Hepatocyte (in vitro differentiated cells): ENCODE results near the gene NOS1AP. TPM values are rescaled to one million over a fixed set of nuclear protein-coding genes. Genes with fewer than 3 reads are reported as not detected.

ENCODE experiments used
- DNase-seq: peaks from one replicate; pipeline ENCODE4 v3.0.0-alpha.2; 2016; ENCODE audit warnings: low spot score
- H2AFZ ChIP-seq: fragments of 200-600 bp; sonication (generic); 2 replicates; pipeline ENCODE4 v1.6.0; 2016; ENCODE audit warnings: antibody characterized with exemption, mild to moderate bottlenecking
- H3K27ac ChIP-seq: fragments of 200-600 bp; sonication (generic); 2 replicates; pipeline ENCODE4 v1.5.1; 2016; ENCODE audit warnings: mild to moderate bottlenecking
- H3K27me3 ChIP-seq: fragments of 200-600 bp; sonication (generic); 2 replicates; pipeline ENCODE4 v1.6.1; 2016
- H3K36me3 ChIP-seq: fragments of 200-600 bp; sonication (generic); replicated peaks from 2 replicates; pipeline ENCODE4 v1.5.1; 2016; ENCODE audit warnings: low read depth; ENCODE audit not compliant: insufficient read depth
- H3K4me1 ChIP-seq: fragments of 200-600 bp; sonication (generic); 2 replicates; pipeline ENCODE4 v1.5.1; 2016; ENCODE audit warnings: mild to moderate bottlenecking, moderate library complexity; ENCODE audit not compliant: insufficient read depth
- H3K4me2 ChIP-seq: fragments of 200-600 bp; sonication (generic); 2 replicates; pipeline ENCODE4 v1.6.0; 2016
- H3K4me3 ChIP-seq: fragments of 200-600 bp; sonication (generic); 2 replicates; pipeline ENCODE4 v1.5.1; 2016; ENCODE audit warnings: mild to moderate bottlenecking
- H3K79me2 ChIP-seq: fragments of 200-600 bp; sonication (generic); 2 replicates; pipeline ENCODE4 v1.6.0; 2017; ENCODE audit warnings: mild to moderate bottlenecking
- H3K9me2 ChIP-seq: fragments of 200-600 bp; sonication (generic); replicated peaks from 2 replicates; pipeline ENCODE4 v1.6.0; 2017; ENCODE audit warnings: mild to moderate bottlenecking; ENCODE audit not compliant: insufficient read depth
- H3K9me3 ChIP-seq: fragments of 200-600 bp; sonication (generic); 2 replicates; pipeline ENCODE4 v1.5.1; 2016; ENCODE audit warnings: low read depth, mild to moderate bottlenecking
- H4K20me1 ChIP-seq: fragments of 200-600 bp; sonication (generic); 2 replicates; pipeline ENCODE4 v1.6.0; 2016; ENCODE audit warnings: mild to moderate bottlenecking; ENCODE audit not compliant: insufficient read depth, poor library complexity, severe bottlenecking
- EZH2 ChIP-seq: fragments of 200-600 bp; sonication (generic); IDR thresholded peaks from 2 replicates; pipeline ENCODE4 v1.6.1; 2016; ENCODE audit warnings: antibody characterized with exemption, mild to moderate bottlenecking, borderline replicate concordance
- EZH2phosphoT487 ChIP-seq: fragments of 200-600 bp; sonication (generic); IDR thresholded peaks from one replicate; pipeline ENCODE4 v1.6.1; 2018; ENCODE audit warnings: antibody characterized with exemption, mild to moderate bottlenecking, low read depth, moderate library complexity; ENCODE audit not compliant: unreplicated experiment, severe bottlenecking
- WGBS: methylation state at CpG from one replicate; pipeline ENCODE4 v1.1.6; 2016; ENCODE audit warnings: low lambda C conversion rate; ENCODE audit errors: missing lambda C conversion rate; 5-methylcytosine and 5-hydroxymethylcytosine counted together
- polyA plus RNA-seq: library from polyadenylated mRNA; unstranded; fragments of >200 nt; fragmentation: Nextera tagmentation; extraction: Ambion mirVana; gene quantifications from 2 replicates; pipeline ENCODE4 v1.2.1, GENCODE V29; 2016
- total RNA-seq: library from RNA; depleted of rRNA; stranded (reverse); fragments of >200 nt; gene quantifications from 2 replicates; pipeline ENCODE4 v1.2.3, GENCODE V29; 2014
- TF ChIP-seq, protein P1 (sequence below): fragments of 200-600 bp; sonication (generic); IDR thresholded peaks from 2 replicates; pipeline ENCODE4 v1.5.1; 2016; ENCODE audit warnings: antibody characterized with exemption, mild to moderate bottlenecking; ENCODE audit not compliant: poor library complexity

NOS1AP gene
- total and polyA plus RNA-seq, 2 experiments from 2014 or later, result 0.97 to 4.4 TPM

DNA sequence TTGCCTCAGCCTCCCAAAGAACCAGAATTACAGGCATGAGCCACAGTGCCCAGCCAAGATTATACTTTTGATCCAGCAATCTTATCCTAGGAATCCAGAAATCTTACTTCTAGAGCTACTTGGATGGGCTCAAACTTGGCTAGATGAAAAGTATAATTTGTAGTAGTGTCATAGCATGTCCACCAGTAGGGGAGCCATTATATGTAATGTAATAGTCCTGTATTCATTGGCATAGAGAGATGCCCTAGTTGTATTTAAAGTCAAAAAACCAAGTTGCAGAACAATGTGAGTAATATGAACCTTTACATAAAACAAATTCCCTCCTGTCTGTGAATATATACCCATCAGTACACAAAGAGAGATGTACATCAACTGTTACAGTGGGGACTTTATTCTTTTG is 83.9 kb downstream of the NOS1AP start:
- no peak overlapping the region for H3K27ac ChIP-seq

DNA sequence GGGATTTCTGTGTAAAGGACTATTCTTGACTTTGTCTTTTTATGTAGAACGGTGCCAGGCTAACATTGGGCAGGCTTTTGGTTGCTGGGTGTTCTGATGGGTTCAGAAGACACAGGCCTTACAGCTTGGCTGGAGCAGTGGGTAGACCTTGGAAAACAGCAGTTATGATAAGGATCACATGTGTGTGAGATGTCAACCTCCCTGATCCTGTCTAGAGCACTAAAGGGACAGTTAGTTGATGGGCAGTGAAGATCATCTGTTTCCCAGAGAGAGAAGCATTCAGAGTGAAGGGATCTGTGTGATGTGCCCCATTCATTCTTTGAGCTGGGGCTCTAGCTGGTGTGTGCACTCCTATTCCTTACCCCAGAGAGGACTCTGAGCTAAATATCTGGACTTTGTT is 88.0 kb downstream of the NOS1AP start:
- Histone ChIP-seq H4K20me1 (no peaks in the 10 kb centered on the region), H3K27ac (no peak overlapping the region), H3K4me1 (peaks cover 21% of the 10 kb centered on the region), H2AFZ (no peak overlapping the region), H3K27me3 (no peaks in the 10 kb centered on the region), H3K9me3 (no peaks in the 10 kb centered on the region), H3K79me2 (peaks cover 6% of the 10 kb centered on the region), H3K4me3 (no peak overlapping the region), H3K4me2 (no peak overlapping the region), H3K9me2 (no peaks in the 10 kb centered on the region), H3K36me3 (no peaks in the 10 kb centered on the region)
- no peak for DNase-seq
- TF ChIP-seq, protein P1, sequence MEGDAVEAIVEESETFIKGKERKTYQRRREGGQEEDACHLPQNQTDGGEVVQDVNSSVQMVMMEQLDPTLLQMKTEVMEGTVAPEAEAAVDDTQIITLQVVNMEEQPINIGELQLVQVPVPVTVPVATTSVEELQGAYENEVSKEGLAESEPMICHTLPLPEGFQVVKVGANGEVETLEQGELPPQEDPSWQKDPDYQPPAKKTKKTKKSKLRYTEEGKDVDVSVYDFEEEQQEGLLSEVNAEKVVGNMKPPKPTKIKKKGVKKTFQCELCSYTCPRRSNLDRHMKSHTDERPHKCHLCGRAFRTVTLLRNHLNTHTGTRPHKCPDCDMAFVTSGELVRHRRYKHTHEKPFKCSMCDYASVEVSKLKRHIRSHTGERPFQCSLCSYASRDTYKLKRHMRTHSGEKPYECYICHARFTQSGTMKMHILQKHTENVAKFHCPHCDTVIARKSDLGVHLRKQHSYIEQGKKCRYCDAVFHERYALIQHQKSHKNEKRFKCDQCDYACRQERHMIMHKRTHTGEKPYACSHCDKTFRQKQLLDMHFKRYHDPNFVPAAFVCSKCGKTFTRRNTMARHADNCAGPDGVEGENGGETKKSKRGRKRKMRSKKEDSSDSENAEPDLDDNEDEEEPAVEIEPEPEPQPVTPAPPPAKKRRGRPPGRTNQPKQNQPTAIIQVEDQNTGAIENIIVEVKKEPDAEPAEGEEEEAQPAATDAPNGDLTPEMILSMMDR, result no peak
- no peak for TF ChIP-seq EZH2phosphoT487
- no peak for TF ChIP-seq EZH2
- WGBS, result 90% methylated on average over 1 of the region's 1 CpG

More for the DNA sequence above, 83.9 kb downstream of the NOS1AP start:
- Histone ChIP-seq H3K27me3 (no peaks in the 10 kb centered on the region), H4K20me1 (no peaks in the 10 kb centered on the region), H3K4me2 (no peak overlapping the region), H3K9me3 (no peaks in the 10 kb centered on the region), H2AFZ (no peak overlapping the region), H3K36me3 (no peaks in the 10 kb centered on the region), H3K4me1 (peaks cover 7% of the 10 kb centered on the region), H3K79me2 (peaks cover 2% of the 10 kb centered on the region), H3K4me3 (no peak overlapping the region), H3K9me2 (no peaks in the 10 kb centered on the region)
- DNase-seq, result no peak
- TF ChIP-seq, protein P1, result no peak
- no peak for TF ChIP-seq EZH2phosphoT487
- TF ChIP-seq EZH2, result no peak

DNA sequence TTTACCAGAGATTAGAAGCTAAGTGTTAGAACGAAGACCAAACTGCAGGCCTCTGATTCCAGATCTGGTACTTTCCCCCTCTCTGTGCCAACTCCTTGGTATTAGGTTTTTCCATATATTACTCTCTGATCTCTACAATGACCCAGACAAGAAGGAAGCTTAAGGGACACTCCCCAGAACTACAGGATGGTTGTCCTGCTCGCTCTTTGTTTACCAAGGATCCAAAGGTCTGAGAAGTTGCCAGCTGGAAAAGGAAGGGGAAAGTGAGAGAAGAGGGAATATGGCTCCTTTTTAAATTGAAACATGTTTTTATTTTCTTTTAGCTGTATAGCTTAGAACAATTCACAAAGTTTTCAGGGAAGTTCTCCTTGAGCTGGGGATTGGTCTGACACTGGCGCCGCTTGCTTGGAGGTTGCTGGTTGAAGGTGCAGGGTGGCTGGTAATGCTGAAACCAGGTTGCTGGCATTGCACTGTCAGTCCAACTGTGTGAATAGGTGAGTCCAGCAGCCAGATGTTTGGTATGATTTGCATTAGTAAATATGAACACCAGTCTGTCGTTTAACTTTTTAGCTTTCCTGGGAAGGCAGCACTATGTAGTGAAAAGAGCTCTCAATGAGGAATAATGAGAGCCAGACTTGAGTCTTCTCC is 89.3 kb downstream of the NOS1AP start:
- H4K20me1 ChIP-seq, result no peaks in the 10 kb centered on the region
- WGBS, result 82% methylated on average over 5 of the region's 5 CpGs
- no peak overlapping the region for H3K4me3 ChIP-seq
- peaks cover 10% of the 10 kb centered on the region for H3K79me2 ChIP-seq
- TF ChIP-seq EZH2, result no peak
- TF ChIP-seq, protein P1, result no peak
- no peak for TF ChIP-seq EZH2phosphoT487
- peak overlapping the region; percentile 1 for H3K27ac ChIP-seq
- peaks cover 15% of the 10 kb centered on the region for H3K4me1 ChIP-seq
- no peaks in the 10 kb centered on the region for H3K9me2 ChIP-seq
- H3K27me3 ChIP-seq, result no peaks in the 10 kb centered on the region
- peak overlapping the region; percentile 9 for H3K4me2 ChIP-seq
- no peak overlapping the region for H2AFZ ChIP-seq
- H3K9me3 ChIP-seq, result no peaks in the 10 kb centered on the region
- DNase-seq, result no peak
- no peaks in the 10 kb centered on the region for H3K36me3 ChIP-seq
